Muscle layer of colon (tissue), 2 donors: Measurements from ENCODE around the gene RIPK4.
"Not testable (repeated sequence)": the region's sequence is repeated elsewhere in the genome, so short reads cannot be mapped to it uniquely, and the experiment has no call there.

ENCODE experiments used
- H3K27ac ChIP-seq: one replicate; pipeline ENCODE4 v1.7.0; 2013; ENCODE audit warnings: low read depth, mild to moderate bottlenecking, low read length, moderate library complexity
- H3K27me3 ChIP-seq, 2 donors: one replicate each; pipeline ENCODE4 v1.7.0; 2013; ENCODE audit warnings: low read length in 2 of 2, mild to moderate bottlenecking in 2 of 2; ENCODE audit not compliant: insufficient read depth in 2 of 2, control insufficient read depth in 1 of 2
- H3K36me3 ChIP-seq: one replicate; pipeline ENCODE4 v1.7.0; 2013; ENCODE audit warnings: mild to moderate bottlenecking, low read length; ENCODE audit not compliant: insufficient read depth
- H3K4me1 ChIP-seq: one replicate; pipeline ENCODE4 v1.7.0; 2013; ENCODE audit warnings: mild to moderate bottlenecking, low read length; ENCODE audit not compliant: insufficient read depth
- H3K4me3 ChIP-seq, 2 donors: one replicate each; pipeline ENCODE4 v1.7.0; 2013; ENCODE audit warnings: low read length in 2 of 2, low read depth in 1 of 2, mild to moderate bottlenecking in 1 of 2, moderate library complexity in 1 of 2
- H3K9ac ChIP-seq: one replicate; pipeline ENCODE4 v1.7.0; 2013; ENCODE audit warnings: low read length
- H3K9me3 ChIP-seq: one replicate; pipeline ENCODE4 v1.7.0; 2013; ENCODE audit warnings: mild to moderate bottlenecking, low read length
- donor health status: abdominal sarcoma.
- donor health status: Adenocarcinoma of cecum.

The RIPK4 gene

DNA sequence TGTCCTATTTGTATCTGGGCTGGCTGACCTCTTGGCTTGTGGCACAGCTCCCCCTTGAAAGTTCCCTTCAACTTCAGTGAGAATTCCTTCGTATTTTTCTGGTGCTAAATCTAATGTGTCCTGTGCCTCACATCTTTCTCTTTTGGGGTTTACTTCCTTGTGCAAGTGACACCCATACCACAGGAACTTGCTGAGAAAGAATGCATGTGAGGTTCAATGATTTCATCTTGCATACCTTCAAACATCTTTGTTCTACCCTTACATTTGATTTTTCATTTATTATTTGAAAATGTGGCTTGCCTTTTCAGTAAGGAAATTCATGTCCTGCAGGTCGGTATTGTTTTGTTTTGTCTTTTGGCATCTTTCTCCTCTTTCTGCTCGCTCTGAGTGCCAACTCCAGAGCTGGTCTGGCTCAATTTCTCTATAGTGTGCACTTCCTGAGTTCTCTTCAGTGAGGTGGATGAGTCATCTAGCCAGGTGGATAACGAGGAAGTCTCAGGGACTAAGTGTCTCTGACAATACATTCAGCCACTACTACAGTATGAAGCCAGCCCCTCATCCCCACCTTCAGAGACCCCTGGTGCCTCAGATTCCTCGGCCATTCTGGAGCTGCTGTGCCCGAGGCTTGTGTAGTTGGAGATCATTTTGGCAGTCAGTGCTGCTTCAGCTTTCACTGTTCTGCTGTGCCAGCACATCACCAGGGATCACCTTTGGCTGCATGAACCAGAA is 59.5 kb downstream of the RIPK4 start:
- H3K27me3 ChIP-seq = peaks cover 0 to 18% of the 10 kb centered on the region in 2 donors
- H3K9ac ChIP-seq = no peak overlapping the region
- H3K36me3 ChIP-seq = no peaks in the 10 kb centered on the region
- H3K27ac ChIP-seq = no peak overlapping the region
- no peaks in the 10 kb centered on the region for H3K9me3 ChIP-seq
- no peak overlapping the region for H3K4me3 ChIP-seq
- no peaks in the 10 kb centered on the region for H3K4me1 ChIP-seq

DNA sequence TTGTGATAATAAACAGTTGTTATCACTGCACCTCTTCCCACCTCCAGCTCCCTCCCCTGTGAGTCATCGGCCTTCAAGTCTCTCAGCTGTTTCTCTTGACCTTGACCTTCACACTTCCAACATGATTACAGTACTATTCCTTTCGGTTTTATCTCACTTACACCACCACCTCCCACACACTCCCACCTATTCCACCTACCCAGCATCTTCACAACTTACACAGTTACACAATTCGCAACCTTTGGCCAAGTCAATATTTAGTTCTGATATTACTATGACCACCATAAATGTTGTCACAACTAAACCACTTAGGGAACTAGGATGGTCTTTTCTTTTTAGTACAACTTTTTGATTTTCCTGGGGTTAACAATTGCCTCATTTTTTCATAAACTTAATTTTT is 60.2 kb downstream of the RIPK4 start:
- Histone ChIP-seq H3K27ac (no peak overlapping the region), H3K9ac (no peak overlapping the region), H3K9me3 (no peaks in the 10 kb centered on the region), H3K4me1 (no peaks in the 10 kb centered on the region), H3K27me3 (peaks cover 0 to 10% of the 10 kb centered on the region in 2 donors), H3K4me3 (no peak overlapping the region), H3K36me3 (no peaks in the 10 kb centered on the region)

DNA sequence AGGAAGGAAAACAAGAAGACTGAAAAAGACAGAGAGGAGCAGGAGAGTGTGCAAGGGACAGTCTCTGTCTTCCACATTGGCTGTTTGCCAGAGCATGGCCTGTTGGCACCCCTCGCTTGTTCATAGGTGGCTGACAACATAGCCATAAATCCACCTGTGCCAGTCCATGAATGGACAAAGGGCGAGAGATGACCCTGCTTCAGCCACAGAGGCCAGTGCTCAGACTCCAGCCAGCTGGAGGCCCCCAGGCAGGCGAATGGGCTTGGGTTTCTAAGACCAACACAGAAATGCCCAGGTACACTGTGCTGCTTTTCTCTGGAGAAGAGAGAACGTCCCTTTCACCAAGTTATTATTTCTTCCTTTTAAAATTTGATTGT is 60.6 kb downstream of the RIPK4 start:
- Histone ChIP-seq H3K27ac (no peak overlapping the region), H3K9ac (no peak overlapping the region), H3K27me3 (peaks cover 0 to 10% of the 10 kb centered on the region in 2 donors), H3K36me3 (no peaks in the 10 kb centered on the region), H3K9me3 (no peaks in the 10 kb centered on the region), H3K4me3 (no peak overlapping the region), H3K4me1 (no peaks in the 10 kb centered on the region)

DNA sequence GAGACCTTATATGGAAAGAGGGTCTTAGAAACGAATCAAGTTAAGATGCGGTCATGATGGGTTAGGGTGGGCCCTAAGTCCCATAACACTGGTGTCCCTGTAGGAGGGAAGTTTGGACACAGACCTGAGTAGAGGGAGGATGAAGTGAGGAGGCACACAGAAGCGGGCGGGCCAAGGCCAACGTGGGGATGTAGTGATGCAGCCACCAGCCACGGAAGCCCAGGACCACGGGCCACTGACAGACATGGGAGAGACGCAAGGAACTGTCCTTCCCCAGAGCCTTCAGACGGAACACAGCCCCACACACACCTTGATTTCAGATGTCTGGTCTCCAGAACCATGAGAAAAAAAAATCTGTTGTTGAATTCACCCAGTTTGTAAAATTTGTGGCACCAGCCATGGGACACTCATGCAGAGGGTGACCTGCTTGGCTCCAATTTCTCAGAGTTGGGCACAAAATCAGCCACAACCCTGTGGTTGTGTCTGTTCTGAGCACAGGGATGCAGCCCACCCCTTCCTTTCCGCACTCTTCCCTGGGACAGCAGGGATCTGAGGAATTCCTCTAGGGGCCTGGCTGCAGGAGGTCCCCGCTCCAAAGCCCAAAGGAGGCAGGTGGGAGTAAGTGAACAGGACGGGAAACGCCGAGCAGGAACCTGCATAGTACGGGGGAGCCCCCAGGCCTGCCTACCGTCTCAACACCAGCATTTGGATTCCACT is 61.1 kb downstream of the RIPK4 start:
- Histone ChIP-seq H3K9ac (no peak overlapping the region), H3K4me3 (no peak overlapping the region), H3K4me1 (no peaks in the 10 kb centered on the region), H3K9me3 (no peaks in the 10 kb centered on the region), H3K27me3 (peaks cover 0 to 10% of the 10 kb centered on the region in 2 donors), H3K36me3 (no peaks in the 10 kb centered on the region), H3K27ac (no peak overlapping the region)

- Histone ChIP-seq H3K4me3 (no peak overlapping the region), H3K27me3 (peaks cover 0 to 10% of the 10 kb centered on the region in 2 donors), H3K9ac (no peak overlapping the region), H3K27ac (no peak overlapping the region), H3K36me3 (no peaks in the 10 kb centered on the region), H3K9me3 (no peaks in the 10 kb centered on the region), H3K4me1 (no peaks in the 10 kb centered on the region)
Observed at GRCh38 chr21:41703857-41704501, 62.9 kb downstream of the RIPK4 start.

DNA sequence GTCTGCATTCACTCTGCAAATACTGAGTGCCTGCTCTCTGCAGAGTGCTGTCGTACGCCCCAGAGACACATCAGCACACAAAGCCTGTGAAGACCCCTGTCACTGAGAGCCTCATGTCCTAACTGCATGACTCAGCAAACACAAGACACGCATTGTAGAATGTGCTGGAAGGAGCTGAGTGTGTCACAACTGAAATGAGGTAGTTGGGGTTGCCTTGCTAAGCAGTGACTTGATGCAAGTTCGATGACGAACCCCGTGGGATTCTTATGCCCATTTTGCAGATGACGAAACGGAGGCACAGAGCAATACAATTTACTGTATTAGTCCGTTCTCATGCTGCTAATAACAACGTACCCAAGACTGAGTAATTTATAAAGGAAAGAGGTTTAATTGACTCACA is 65.1 kb downstream of the RIPK4 start:
- Histone ChIP-seq H3K4me3 (no peak overlapping the region), H3K9ac (no peak overlapping the region), H3K4me1 (no peaks in the 10 kb centered on the region), H3K27ac (no peak overlapping the region), H3K27me3 (peaks cover 0 to 4% of the 10 kb centered on the region in 2 donors), H3K9me3 (no peaks in the 10 kb centered on the region), H3K36me3 (no peaks in the 10 kb centered on the region)

DNA sequence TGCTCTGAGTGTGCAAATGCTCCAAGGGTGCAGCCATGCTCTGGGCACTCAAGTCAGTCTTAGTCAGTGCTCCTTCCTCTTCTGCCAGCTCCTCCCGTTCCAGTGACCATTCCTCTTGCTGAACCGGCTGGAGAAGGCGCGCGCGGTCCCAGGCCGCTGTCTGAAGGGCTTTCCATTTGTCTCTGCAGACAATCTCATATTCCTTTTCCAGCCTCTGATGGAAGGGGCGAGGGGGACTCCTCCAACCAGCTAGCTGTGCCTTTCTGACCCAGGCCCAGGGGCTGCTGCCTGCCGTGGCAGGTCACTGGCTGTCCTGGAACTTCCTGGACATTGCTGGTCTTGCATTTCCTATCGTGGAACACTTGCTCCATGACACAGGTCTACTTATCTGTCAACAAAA is 67.5 kb downstream of the RIPK4 start:
- Histone ChIP-seq H3K9ac (no peak overlapping the region), H3K9me3 (no peaks in the 10 kb centered on the region), H3K27ac (no peak overlapping the region), H3K27me3 (no peaks in the 10 kb centered on the region), H3K36me3 (no peaks in the 10 kb centered on the region), H3K4me1 (no peaks in the 10 kb centered on the region), H3K4me3 (no peak overlapping the region)

- H3K27me3 ChIP-seq = no peaks in the 10 kb centered on the region
- H3K9ac ChIP-seq = no peak overlapping the region
- no peaks in the 10 kb centered on the region for H3K4me1 ChIP-seq
- no peak overlapping the region for H3K27ac ChIP-seq
- no peak overlapping the region for H3K4me3 ChIP-seq
- no peaks in the 10 kb centered on the region for H3K9me3 ChIP-seq
- no peaks in the 10 kb centered on the region for H3K36me3 ChIP-seq
Observed at GRCh38 chr21:41698071-41698470, 68.8 kb downstream of the RIPK4 start.

GRCh38 chr21:41695513-41695912 is 71.3 kb downstream of the RIPK4 start:
- H3K9ac ChIP-seq = no peak overlapping the region
- H3K27ac ChIP-seq = no peak overlapping the region
- H3K27me3 ChIP-seq = peaks cover 0 to 3% of the 10 kb centered on the region in 2 donors
- no peaks in the 10 kb centered on the region for H3K36me3 ChIP-seq
- no peaks in the 10 kb centered on the region for H3K4me1 ChIP-seq
- H3K4me3 ChIP-seq = no peak overlapping the region
- H3K9me3 ChIP-seq = no peaks in the 10 kb centered on the region

- not testable (repeated sequence) for H3K9me3 ChIP-seq, H3K4me1 ChIP-seq, H3K36me3 ChIP-seq, H3K9ac ChIP-seq, H3K4me3 ChIP-seq, H3K27ac ChIP-seq, H3K27me3 ChIP-seq
Observed at GRCh38 chr21:41694042-41694441, 72.8 kb downstream of the RIPK4 start.

DNA sequence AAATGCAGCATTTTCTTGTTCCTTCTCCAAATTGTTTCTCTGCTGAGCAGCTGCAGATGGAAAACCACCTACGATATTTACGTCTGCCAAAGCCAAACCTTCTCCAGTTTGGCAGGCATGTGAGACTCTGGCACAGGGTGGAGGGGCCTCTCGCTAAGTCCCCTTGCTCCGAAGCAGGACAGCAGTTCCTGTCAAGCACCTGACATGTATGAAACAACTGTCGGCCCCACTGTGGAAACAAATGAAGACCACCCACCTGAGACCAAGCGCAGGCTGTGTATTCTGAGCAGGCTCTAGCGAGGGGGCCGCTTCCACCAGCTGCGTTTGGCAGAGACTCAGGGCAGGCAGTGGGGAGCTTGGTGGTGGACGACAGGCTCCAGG is 74.7 kb downstream of the RIPK4 start:
- no peak overlapping the region for H3K4me3 ChIP-seq
- peaks cover 0 to 3% of the 10 kb centered on the region in 2 donors for H3K27me3 ChIP-seq
- no peaks in the 10 kb centered on the region for H3K4me1 ChIP-seq
- no peak overlapping the region for H3K27ac ChIP-seq
- no peaks in the 10 kb centered on the region for H3K36me3 ChIP-seq
- no peak overlapping the region for H3K9ac ChIP-seq
- no peaks in the 10 kb centered on the region for H3K9me3 ChIP-seq
